Keratinocyte (primary cell): ENCODE data around the gene ZNF497. TPM values are rescaled to one million over a fixed set of nuclear protein-coding genes. Genes with fewer than 3 reads are reported as not detected.

Experiments used
- DNase-seq: peaks from one replicate; pipeline ENCODE4 v3.0.0-alpha.2; 2011; ENCODE audit warnings: low read depth, missing footprints, low spot score
- FAIRE-seq: peaks from 2 replicates; lab custom pipeline; 2011; peaks lifted over from hg19 to GRCh38; lab: Jason Lieb, UNC
- H2AFZ ChIP-seq: 2 replicates; pipeline ENCODE4 v1.6.0; 2012; ENCODE audit warnings: low read length, control low read depth, inconsistent platforms; ENCODE audit not compliant: control insufficient read depth
- H3K27ac ChIP-seq: 2 replicates; pipeline ENCODE4 v1.5.1; 2011; ENCODE audit warnings: low read length; ENCODE audit not compliant: control insufficient read depth, insufficient read depth
- H3K27me3 ChIP-seq: 3 replicates; pipeline ENCODE4 v1.6.0; 2011; ENCODE audit warnings: low read length; ENCODE audit not compliant: control insufficient read depth, insufficient read depth; ENCODE audit errors: extremely low read depth
- H3K36me3 ChIP-seq, 2 experiments: 2 replicates in 1 of 2; 3 replicates in 1 of 2; pipeline ENCODE4 v1.5.1; 2011; ENCODE audit warnings: low read length in 2 of 2, mild to moderate bottlenecking in 1 of 2; ENCODE audit not compliant: control insufficient read depth in 2 of 2, insufficient read depth in 2 of 2; ENCODE audit errors: extremely low read depth in 1 of 2
- H3K4me1 ChIP-seq: 3 replicates; pipeline ENCODE4 v1.5.1; 2011; ENCODE audit warnings: low read length; ENCODE audit not compliant: control insufficient read depth, insufficient read depth; ENCODE audit errors: extremely low read depth
- H3K4me2 ChIP-seq: 3 replicates; pipeline ENCODE4 v1.6.0; 2011; ENCODE audit warnings: low read depth, low read length; ENCODE audit not compliant: control insufficient read depth, insufficient read depth; ENCODE audit errors: extremely low read depth
- H3K4me3 ChIP-seq, 3 experiments: fragments of 200-600 bp in 1 of 3; sonication (generic) in 1 of 3; 2 replicates in 2 of 3; 3 replicates in 1 of 3; pipeline ENCODE4 v1.5.1; 2011 to 2016; ENCODE audit warnings: low read length in 3 of 3, mild to moderate bottlenecking in 3 of 3, control low read depth in 2 of 3, inconsistent platforms in 1 of 3, low read depth in 1 of 3, mixed read lengths in 1 of 3, mixed run types in 1 of 3, moderate library complexity in 1 of 3; ENCODE audit not compliant: control insufficient read depth in 2 of 3, insufficient read depth in 2 of 3; ENCODE audit errors: extremely low read depth in 1 of 3
- H3K79me2 ChIP-seq: 2 replicates; pipeline ENCODE4 v1.6.0; 2012; ENCODE audit warnings: low read length; ENCODE audit not compliant: control insufficient read depth, insufficient read depth
- H3K9ac ChIP-seq: 3 replicates; pipeline ENCODE4 v1.6.0; 2011; ENCODE audit warnings: low read length; ENCODE audit not compliant: control insufficient read depth, insufficient read depth; ENCODE audit errors: extremely low read depth
- H3K9me1 ChIP-seq: 3 replicates; pipeline ENCODE4 v1.6.0; 2011; ENCODE audit warnings: low read length; ENCODE audit not compliant: control insufficient read depth, insufficient read depth; ENCODE audit errors: extremely low read depth
- H3K9me3 ChIP-seq: 2 replicates; pipeline ENCODE4 v1.5.1; 2012; ENCODE audit warnings: low read depth, low read length; ENCODE audit not compliant: control insufficient read depth
- H4K20me1 ChIP-seq: 3 replicates; pipeline ENCODE4 v1.6.0; 2011; ENCODE audit warnings: low read length; ENCODE audit not compliant: control insufficient read depth, insufficient read depth; ENCODE audit errors: extremely low read depth
- EZH2 ChIP-seq: IDR thresholded peaks from one replicate; pipeline ENCODE4 v1.6.1; 2012; ENCODE audit warnings: inconsistent platforms, mild to moderate bottlenecking, low read length, moderate library complexity
- dilution Hi-C: fragments of 300-500 bp; cut with MboI; formaldehyde crosslinking; loops from one replicate; pipeline ENCODE4 v1.7.0; 2020; ENCODE audit warnings: low sequenced_read_pairs; ENCODE audit not compliant: extremely low pct_ligation_motif_present
- polyA plus RNA-seq, 5 experiments: library from polyadenylated mRNA; depleted of rRNA in 3 of 5; stranded (reverse) in 3 of 5; stranded (forward) in 1 of 5; unstranded in 1 of 5; fragments of >200 nt; gene quantifications; 1 replicate in 1 of 5; 2 replicates in 3 of 5; 3 replicates in 1 of 5; pipeline versions ENCODE4 v1.2.1 to v1.2.3, GENCODE V29; 2011 to 2012; ENCODE audit warnings: missing spikeins in 2 of 5, low read depth in 1 of 5, low replicate concordance in 1 of 5
- TF ChIP-seq, protein P1 (sequence below), 3 experiments: IDR thresholded peaks in 1 of 3; conservative IDR thresholded peaks in 1 of 3; optimal IDR thresholded peaks in 1 of 3; 2 replicates in 2 of 3; 3 replicates in 1 of 3; pipeline versions ENCODE3 to v1.5.1; 2011; ENCODE audit warnings: low read length in 3 of 3, mild to moderate bottlenecking in 3 of 3, moderate library complexity in 2 of 3, control low read depth in 1 of 3, inconsistent platforms in 1 of 3; ENCODE audit not compliant: insufficient read depth in 2 of 3; ENCODE audit errors: extremely low read depth in 1 of 3

The ZNF497 gene
- polyA plus RNA-seq, 1 donor (not counting 4 experiments of a cell fraction or from before 2014, with no cell fraction given), result 0.29 TPM

DNA sequence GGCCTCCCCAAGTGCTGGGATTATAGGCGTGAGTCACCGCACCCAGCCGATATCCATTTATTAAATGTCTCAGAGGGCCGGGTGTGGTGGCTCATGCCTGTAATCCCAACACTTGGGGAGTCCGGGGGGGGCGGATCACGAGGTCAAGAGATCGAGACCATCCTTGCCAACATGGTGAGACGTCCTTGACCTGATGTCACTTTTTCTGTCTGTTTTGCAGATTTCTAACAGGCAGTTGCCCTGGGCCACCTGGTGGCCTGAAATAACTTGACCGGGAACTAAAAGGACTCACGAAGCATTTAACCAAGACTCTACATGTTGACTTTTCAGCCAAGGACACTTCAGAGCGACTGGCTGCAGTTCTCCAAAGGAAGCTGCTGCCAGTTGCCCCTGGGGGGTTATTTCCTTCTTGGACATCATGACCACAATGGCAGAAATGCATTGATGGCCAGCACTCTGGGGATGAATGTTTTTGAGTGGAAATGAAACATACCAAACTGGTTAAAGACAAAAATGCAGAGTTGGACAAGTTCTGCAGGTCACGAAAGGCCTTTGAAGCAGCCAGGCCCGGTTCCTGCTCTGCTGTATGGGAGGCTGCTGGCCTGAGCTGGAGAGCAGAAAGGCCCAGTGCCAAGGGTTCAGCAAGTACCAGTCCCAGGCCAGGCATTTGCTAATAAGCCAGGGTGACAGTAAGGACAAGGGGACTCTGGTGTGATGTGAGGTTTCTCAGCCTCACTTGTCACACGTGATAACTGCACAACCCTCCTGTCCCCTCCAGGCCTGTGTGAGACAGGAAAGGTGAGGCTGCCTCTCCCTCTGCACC is 10.0 kb upstream of the ZNF497 start:
- no peaks in the 10 kb centered on the region for H3K9me3 ChIP-seq
- H3K4me3 ChIP-seq, result no peak overlapping the region
- no peaks in the 10 kb centered on the region for H3K9me1 ChIP-seq
- no peaks in the 10 kb centered on the region for H3K79me2 ChIP-seq
- no peak overlapping the region for H3K9ac ChIP-seq
- no peaks in the 10 kb centered on the region for H3K4me1 ChIP-seq
- H4K20me1 ChIP-seq, result no peaks in the 10 kb centered on the region
- TF ChIP-seq, protein P1, sequence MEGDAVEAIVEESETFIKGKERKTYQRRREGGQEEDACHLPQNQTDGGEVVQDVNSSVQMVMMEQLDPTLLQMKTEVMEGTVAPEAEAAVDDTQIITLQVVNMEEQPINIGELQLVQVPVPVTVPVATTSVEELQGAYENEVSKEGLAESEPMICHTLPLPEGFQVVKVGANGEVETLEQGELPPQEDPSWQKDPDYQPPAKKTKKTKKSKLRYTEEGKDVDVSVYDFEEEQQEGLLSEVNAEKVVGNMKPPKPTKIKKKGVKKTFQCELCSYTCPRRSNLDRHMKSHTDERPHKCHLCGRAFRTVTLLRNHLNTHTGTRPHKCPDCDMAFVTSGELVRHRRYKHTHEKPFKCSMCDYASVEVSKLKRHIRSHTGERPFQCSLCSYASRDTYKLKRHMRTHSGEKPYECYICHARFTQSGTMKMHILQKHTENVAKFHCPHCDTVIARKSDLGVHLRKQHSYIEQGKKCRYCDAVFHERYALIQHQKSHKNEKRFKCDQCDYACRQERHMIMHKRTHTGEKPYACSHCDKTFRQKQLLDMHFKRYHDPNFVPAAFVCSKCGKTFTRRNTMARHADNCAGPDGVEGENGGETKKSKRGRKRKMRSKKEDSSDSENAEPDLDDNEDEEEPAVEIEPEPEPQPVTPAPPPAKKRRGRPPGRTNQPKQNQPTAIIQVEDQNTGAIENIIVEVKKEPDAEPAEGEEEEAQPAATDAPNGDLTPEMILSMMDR (optimal IDR thresholded peaks at IDR 0.05 in 1 of 3, IDR thresholded peaks at IDR 0.05 in 1 of 3, conservative IDR thresholded peaks at IDR 0.05 in 1 of 3; ENCODE audit: extremely low read depth in 1 of 3, insufficient read depth in 2 of 3, low read length in 3 of 3), result no peak
- no peak for TF ChIP-seq EZH2
- dilution Hi-C loops, result no loop called here
- no peak overlapping the region for H2AFZ ChIP-seq
- no peak for DNase-seq
- H3K4me2 ChIP-seq, result no peak overlapping the region
- H3K36me3 ChIP-seq, result no peaks in the 10 kb centered on the region
- no peak for FAIRE-seq
- no peaks in the 10 kb centered on the region for H3K27me3 ChIP-seq
- H3K27ac ChIP-seq, result no peak overlapping the region

DNA sequence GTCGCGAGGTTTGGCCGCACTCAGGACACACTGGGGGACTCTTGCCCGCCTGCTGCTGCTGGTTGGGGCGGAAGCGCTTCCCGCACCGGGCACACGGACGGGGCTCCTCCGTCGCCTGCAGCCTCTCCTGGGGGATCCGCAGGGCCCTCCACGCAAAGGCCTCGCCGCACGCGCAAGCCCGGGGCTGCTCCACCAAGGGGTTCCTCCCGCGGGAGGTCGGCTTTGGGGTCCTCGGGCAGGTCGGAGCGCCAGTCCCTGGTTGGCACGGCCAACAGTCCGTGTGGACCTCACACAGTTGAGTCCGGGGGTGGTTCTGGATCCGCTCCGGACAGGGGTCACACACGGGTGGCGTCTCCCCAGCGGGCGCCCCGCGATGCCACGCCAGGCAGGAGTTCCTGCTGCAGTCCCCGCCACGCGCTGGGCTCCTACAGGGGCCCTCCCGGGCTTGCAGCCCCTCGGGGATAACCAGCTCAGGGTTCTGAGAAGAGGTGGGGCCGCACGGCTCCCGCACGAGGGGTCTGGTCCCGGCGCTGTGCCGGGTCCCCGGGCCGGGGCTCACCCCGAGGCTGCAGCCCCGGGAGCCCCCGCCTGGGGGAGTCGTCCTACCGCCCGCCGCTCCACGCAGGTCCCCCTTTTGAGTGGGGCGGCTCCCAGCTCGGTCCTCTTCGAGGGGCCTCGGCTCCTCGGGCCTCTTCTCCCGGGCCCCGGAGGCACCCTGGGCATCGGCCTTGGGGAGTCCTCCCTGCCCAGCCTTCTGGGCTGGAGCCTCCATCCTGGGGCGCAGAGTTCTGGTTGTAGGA is 6.2 kb upstream of the ZNF497 start:
- no peaks in the 10 kb centered on the region for H3K4me1 ChIP-seq
- no peaks in the 10 kb centered on the region for H3K27me3 ChIP-seq
- H3K9me1 ChIP-seq, result no peaks in the 10 kb centered on the region
- DNase-seq, result no peak
- no peak for FAIRE-seq
- H3K4me2 ChIP-seq, result no peak overlapping the region
- no peak overlapping the region for H3K27ac ChIP-seq
- no peak overlapping the region for H2AFZ ChIP-seq
- no peaks in the 10 kb centered on the region for H4K20me1 ChIP-seq
- H3K9ac ChIP-seq, result no peak overlapping the region
- TF ChIP-seq, protein P1 (optimal IDR thresholded peaks at IDR 0.05 in 1 of 3, IDR thresholded peaks at IDR 0.05 in 1 of 3, conservative IDR thresholded peaks at IDR 0.05 in 1 of 3; ENCODE audit: extremely low read depth in 1 of 3, insufficient read depth in 2 of 3, low read length in 3 of 3), result no peak
- no peak for TF ChIP-seq EZH2
- no peak overlapping the region for H3K4me3 ChIP-seq
- H3K79me2 ChIP-seq, result no peaks in the 10 kb centered on the region
- H3K36me3 ChIP-seq, result no peaks in the 10 kb centered on the region
- dilution Hi-C loops, result no loop called here
- no peaks in the 10 kb centered on the region for H3K9me3 ChIP-seq
